ENCODE results near the gene ACVR2A. TPM values are rescaled to one million over a fixed set of nuclear protein-coding genes. Genes with fewer than 3 reads are reported as not detected.

The ACVR2A gene
- total RNA-seq, 1 donor from 2014 or later = 10.0 TPM

- DNase-seq (ENCODE audit: low read depth) (no peak), FAIRE-seq (no peak)
- Histone ChIP-seq H3K36me3 (ENCODE audit: control insufficient read depth, insufficient read depth, low read length) (no peaks in the 10 kb centered on the region), H3K4me3 (ENCODE audit: low read depth, low read length) (no peak overlapping the region), H3K27me3 (ENCODE audit: control insufficient read depth, insufficient read depth, low read length) (no peaks in the 10 kb centered on the region)
- no peak for TF ChIP-seq CTCF (IDR thresholded peaks at IDR 0.05; ENCODE audit: insufficient read depth, low read length, severe bottlenecking)
Measured at GRCh38 chr2:147850838-147851237, 6.0 kb downstream of the ACVR2A start.

DNA sequence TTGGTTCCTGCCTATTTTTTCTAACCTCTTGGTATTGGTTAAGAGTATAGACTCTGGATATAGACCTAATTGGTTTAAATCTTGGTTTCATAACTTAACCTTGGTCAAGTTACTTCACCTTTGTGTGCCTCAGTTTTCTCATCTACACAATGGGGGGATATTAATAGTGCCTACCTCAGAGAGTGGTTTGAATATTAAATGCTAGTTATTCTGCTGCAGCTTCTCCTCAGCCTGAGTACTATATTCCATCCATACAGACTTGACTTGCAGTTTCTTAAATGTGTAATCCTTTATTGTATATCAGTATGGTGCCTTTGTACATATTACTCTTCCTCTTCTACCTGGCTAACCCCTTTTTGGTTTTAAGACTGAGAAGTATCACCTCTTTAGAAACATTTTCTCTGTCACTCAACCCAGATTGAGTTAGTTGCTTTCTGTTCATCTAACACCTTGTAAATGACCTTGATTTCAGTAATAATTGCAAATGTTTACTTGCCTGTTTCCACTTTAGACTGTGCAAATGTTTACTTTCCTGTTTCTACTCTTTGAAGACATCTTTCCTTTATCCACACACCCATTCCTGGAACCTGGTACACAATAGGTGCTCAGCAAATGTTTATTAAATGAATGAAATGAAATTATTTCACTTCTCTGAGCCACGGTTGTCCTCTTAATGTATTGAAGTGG lies 6.6 kb downstream of the ACVR2A start:
- no peaks in the 10 kb centered on the region for H3K36me3 ChIP-seq (ENCODE audit: control insufficient read depth, insufficient read depth, low read length)
- H3K4me3 ChIP-seq (ENCODE audit: low read depth, low read length) = no peak overlapping the region
- no peak for FAIRE-seq
- DNase-seq (ENCODE audit: low read depth) = no peak
- no peaks in the 10 kb centered on the region for H3K27me3 ChIP-seq (ENCODE audit: control insufficient read depth, insufficient read depth, low read length)
- TF ChIP-seq CTCF (IDR thresholded peaks at IDR 0.05; ENCODE audit: insufficient read depth, low read length, severe bottlenecking) = no peak

GRCh38 chr2:147854557-147855134 lies 9.8 kb downstream of the ACVR2A start:
- Histone ChIP-seq H3K36me3 (ENCODE audit: control insufficient read depth, insufficient read depth, low read length) (no peaks in the 10 kb centered on the region), H3K4me3 (ENCODE audit: low read depth, low read length) (no peak overlapping the region), H3K27me3 (ENCODE audit: control insufficient read depth, insufficient read depth, low read length) (no peaks in the 10 kb centered on the region)
- DNase-seq (ENCODE audit: low read depth) (no peak), FAIRE-seq (no peak)
- no peak for TF ChIP-seq CTCF (IDR thresholded peaks at IDR 0.05; ENCODE audit: insufficient read depth, low read length, severe bottlenecking)

DNA sequence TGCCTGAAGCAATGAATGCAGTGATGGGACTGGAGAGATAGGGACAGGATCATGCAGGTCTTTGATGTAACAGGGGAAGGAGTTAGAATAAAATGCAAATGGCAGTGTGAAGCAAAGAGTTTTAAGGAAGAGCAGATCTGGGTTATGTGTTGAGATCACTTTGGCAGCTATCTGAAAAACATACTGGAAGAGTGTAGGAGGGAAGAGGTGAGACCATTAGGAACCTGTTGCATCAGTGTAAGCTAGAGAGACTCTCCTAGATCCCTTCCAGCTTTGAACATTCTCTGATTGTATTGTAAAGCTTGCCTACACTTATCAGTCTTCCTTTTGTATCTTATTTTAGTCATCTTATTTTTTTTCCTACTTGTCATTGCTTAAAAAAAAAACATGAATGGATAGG lies 10.5 kb downstream of the ACVR2A start:
- Histone ChIP-seq H3K36me3 (ENCODE audit: control insufficient read depth, insufficient read depth, low read length) (no peaks in the 10 kb centered on the region), H3K4me3 (ENCODE audit: low read depth, low read length) (no peak overlapping the region), H3K27me3 (ENCODE audit: control insufficient read depth, insufficient read depth, low read length) (no peaks in the 10 kb centered on the region)
- FAIRE-seq (no peak), DNase-seq (ENCODE audit: low read depth) (no peak)
- no peak for TF ChIP-seq CTCF (IDR thresholded peaks at IDR 0.05; ENCODE audit: insufficient read depth, low read length, severe bottlenecking)

DNA sequence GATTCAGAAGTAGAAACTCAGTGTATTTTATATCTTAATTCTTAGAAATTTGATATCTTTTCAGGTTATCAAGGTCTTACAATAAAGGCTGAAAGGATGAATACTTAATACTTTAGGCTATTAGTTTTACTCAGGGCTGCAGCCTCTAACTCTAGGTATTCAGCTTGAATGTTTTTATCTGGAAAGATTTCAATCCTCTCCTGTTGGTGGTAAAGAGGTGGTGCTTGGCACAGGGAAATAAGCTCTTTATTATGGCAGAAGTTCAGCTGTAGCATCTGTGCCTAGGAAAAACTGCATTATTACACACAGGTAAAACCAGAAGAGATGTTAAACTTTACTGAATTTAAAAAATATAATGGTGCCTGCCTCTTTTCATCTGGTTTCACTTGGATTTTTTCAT lies 11.1 kb downstream of the ACVR2A start:
- DNase-seq (ENCODE audit: low read depth) (no peak), FAIRE-seq (no peak)
- no peak for TF ChIP-seq CTCF (IDR thresholded peaks at IDR 0.05; ENCODE audit: insufficient read depth, low read length, severe bottlenecking)
- Histone ChIP-seq H3K36me3 (ENCODE audit: control insufficient read depth, insufficient read depth, low read length) (no peaks in the 10 kb centered on the region), H3K4me3 (ENCODE audit: low read depth, low read length) (no peak overlapping the region), H3K27me3 (ENCODE audit: control insufficient read depth, insufficient read depth, low read length) (no peaks in the 10 kb centered on the region)

GRCh38 chr2:147860009-147860408 lies 15.2 kb downstream of the ACVR2A start:
- H3K4me3 ChIP-seq (ENCODE audit: low read depth, low read length) = no peak overlapping the region
- DNase-seq (ENCODE audit: low read depth) (no peak), FAIRE-seq (no peak)
- no peak for TF ChIP-seq CTCF (IDR thresholded peaks at IDR 0.05; ENCODE audit: insufficient read depth, low read length, severe bottlenecking)
- no peaks in the 10 kb centered on the region for H3K27me3 ChIP-seq (ENCODE audit: control insufficient read depth, insufficient read depth, low read length)
- no peaks in the 10 kb centered on the region for H3K36me3 ChIP-seq (ENCODE audit: control insufficient read depth, insufficient read depth, low read length)

Measured in bronchial epithelial cell (primary cell).